T-helper 2 cell (primary cell): ENCODE results near the gene NRCAM.

ENCODE experiments used
- DNase-seq, 5 experiments: peaks; one replicate each; pipeline versions ENCODE4 v3.0.0 to v3.0.0-alpha.2; 2012 to 2022

Gene NRCAM

GRCh38 chr7:108424013-108424412 lies 32.2 kb downstream of the NRCAM start:
- DNase-seq = no peak

GRCh38 chr7:108423089-108423989 lies 32.9 kb downstream of the NRCAM start:
- no peak for DNase-seq

- DNase-seq = no peak
Measured at GRCh38 chr7:108421720-108422331, 34.4 kb downstream of the NRCAM start.

- no peak for DNase-seq
Measured at GRCh38 chr7:108419961-108420908, 36.0 kb downstream of the NRCAM start.

GRCh38 chr7:108418946-108419345 lies 37.3 kb downstream of the NRCAM start:
- no peak for DNase-seq

GRCh38 chr7:108417926-108418325 lies 38.3 kb downstream of the NRCAM start:
- no peak for DNase-seq

- DNase-seq = no peak
Measured at GRCh38 chr7:108417144-108417543, 39.1 kb downstream of the NRCAM start.

GRCh38 chr7:108415821-108416536 lies 40.3 kb downstream of the NRCAM start:
- DNase-seq = peak in 1 of 5 experiments; percentile 47

GRCh38 chr7:108415084-108415483 lies 41.2 kb downstream of the NRCAM start:
- DNase-seq = no peak

- no peak for DNase-seq
Measured at GRCh38 chr7:108413782-108414492, 42.3 kb downstream of the NRCAM start.

- no peak for DNase-seq
Measured at GRCh38 chr7:108413337-108413736, 42.9 kb downstream of the NRCAM start.

- DNase-seq = no peak
Measured at GRCh38 chr7:108409146-108409545, 47.1 kb downstream of the NRCAM start.

- no peak for DNase-seq
Measured at GRCh38 chr7:108408296-108408991, 47.8 kb downstream of the NRCAM start.

GRCh38 chr7:108407676-108408075 lies 48.6 kb downstream of the NRCAM start:
- DNase-seq = no peak

GRCh38 chr7:108406222-108406890 lies 49.9 kb downstream of the NRCAM start:
- no peak for DNase-seq

GRCh38 chr7:108404509-108405420 lies 51.5 kb downstream of the NRCAM start:
- DNase-seq = no peak

GRCh38 chr7:108403597-108404217 lies 52.5 kb downstream of the NRCAM start:
- no peak for DNase-seq

- DNase-seq = no peak
Measured at GRCh38 chr7:108402865-108403264, 53.4 kb downstream of the NRCAM start.

GRCh38 chr7:108396080-108396479 lies 60.2 kb downstream of the NRCAM start:
- DNase-seq = no peak
